Astrocyte (in vitro differentiated cells and primary cell): ENCODE measurements around the gene DYRK1A. TPM values are rescaled to one million over a fixed set of nuclear protein-coding genes. Genes with fewer than 3 reads are reported as not detected.

Experiments used
- DNase-seq: peaks from one replicate; pipeline ENCODE4 v3.0.0-alpha.2; 2010; ENCODE audit warnings: low read depth
- FAIRE-seq: peaks from 2 replicates; lab custom pipeline; 2011; peaks lifted over from hg19 to GRCh38; lab: Jason Lieb, UNC
- H2AFZ ChIP-seq: 2 replicates; pipeline ENCODE4 v1.6.0; 2012; ENCODE audit warnings: low read depth, low read length, inconsistent platforms
- H3K27ac ChIP-seq: 2 replicates; pipeline ENCODE4 v1.5.1; 2011; ENCODE audit warnings: low read depth, low read length, inconsistent platforms
- H3K27me3 ChIP-seq: 2 replicates; pipeline ENCODE4 v1.6.0; 2011; ENCODE audit warnings: low read length, inconsistent platforms; ENCODE audit not compliant: insufficient read depth
- H3K36me3 ChIP-seq: 2 replicates; pipeline ENCODE4 v1.5.1; 2011; ENCODE audit warnings: low read length, inconsistent platforms; ENCODE audit not compliant: insufficient read depth
- H3K4me1 ChIP-seq: 2 replicates; pipeline ENCODE4 v1.5.1; 2011; ENCODE audit warnings: low read length, inconsistent platforms; ENCODE audit not compliant: insufficient read depth
- H3K4me2 ChIP-seq: 2 replicates; pipeline ENCODE4 v1.6.0; 2012; ENCODE audit warnings: low read length, inconsistent platforms
- H3K4me3 ChIP-seq: 2 replicates; pipeline ENCODE4 v1.5.1; 2011; ENCODE audit warnings: low read depth, mild to moderate bottlenecking, low read length, inconsistent platforms; ENCODE audit not compliant: insufficient read depth
- H3K79me2 ChIP-seq: 2 replicates; pipeline ENCODE4 v1.6.0; 2012; ENCODE audit warnings: mild to moderate bottlenecking, low read length, inconsistent platforms; ENCODE audit not compliant: insufficient read depth
- H3K9ac ChIP-seq: 2 replicates; pipeline ENCODE4 v1.6.0; 2012; ENCODE audit warnings: mild to moderate bottlenecking, low read length, inconsistent platforms
- H3K9me3 ChIP-seq: 2 replicates; pipeline ENCODE4 v1.5.1; 2012; ENCODE audit warnings: low read depth, mild to moderate bottlenecking, low read length, inconsistent platforms; ENCODE audit not compliant: insufficient read depth
- H4K20me1 ChIP-seq: 2 replicates; pipeline ENCODE4 v1.6.0; 2012; ENCODE audit warnings: low read length, inconsistent platforms; ENCODE audit not compliant: insufficient read depth
- H3K27ac Mint-ChIP-seq: one replicate; pipeline ENCODE4 v1.8.0; 2021; ENCODE audit warnings: mild to moderate bottlenecking, mixed read lengths; ENCODE audit not compliant: unreplicated experiment
- H3K27me3 Mint-ChIP-seq: one replicate; pipeline ENCODE4 v1.8.0; 2021; ENCODE audit warnings: low read depth, mixed read lengths; ENCODE audit not compliant: unreplicated experiment
- H3K36me3 Mint-ChIP-seq: one replicate; pipeline ENCODE4 v1.8.0; 2021; ENCODE audit warnings: low read depth, mixed read lengths; ENCODE audit not compliant: unreplicated experiment
- H3K4me1 Mint-ChIP-seq: one replicate; pipeline ENCODE4 v1.8.0; 2021; ENCODE audit warnings: low read depth, mixed read lengths; ENCODE audit not compliant: unreplicated experiment
- H3K4me3 Mint-ChIP-seq: one replicate; pipeline ENCODE4 v1.8.0; 2021; ENCODE audit warnings: mild to moderate bottlenecking, moderate library complexity, mixed read lengths; ENCODE audit not compliant: unreplicated experiment
- H3K9me3 Mint-ChIP-seq: one replicate; pipeline ENCODE4 v1.8.0; 2021; ENCODE audit warnings: mild to moderate bottlenecking, mixed read lengths; ENCODE audit not compliant: unreplicated experiment
- CTCF ChIP-seq: IDR thresholded peaks from 2 replicates; pipeline ENCODE4 v1.5.1; 2011; ENCODE audit warnings: low read depth, mild to moderate bottlenecking, inconsistent platforms, low read length, moderate library complexity; ENCODE audit not compliant: insufficient read depth
- EZH2 ChIP-seq: IDR thresholded peaks from 2 replicates; pipeline ENCODE4 v1.6.1; 2012; ENCODE audit warnings: mild to moderate bottlenecking, low read length, inconsistent platforms; ENCODE audit not compliant: insufficient read depth
- total RNA-seq: library from RNA; stranded (reverse); gene quantifications from 2 replicates; pipeline ENCODE4 v1.2.1, GENCODE V29; 2021

Gene DYRK1A
- total RNA-seq, 1 donor from 2014 or later, result 44.6 TPM

DNA sequence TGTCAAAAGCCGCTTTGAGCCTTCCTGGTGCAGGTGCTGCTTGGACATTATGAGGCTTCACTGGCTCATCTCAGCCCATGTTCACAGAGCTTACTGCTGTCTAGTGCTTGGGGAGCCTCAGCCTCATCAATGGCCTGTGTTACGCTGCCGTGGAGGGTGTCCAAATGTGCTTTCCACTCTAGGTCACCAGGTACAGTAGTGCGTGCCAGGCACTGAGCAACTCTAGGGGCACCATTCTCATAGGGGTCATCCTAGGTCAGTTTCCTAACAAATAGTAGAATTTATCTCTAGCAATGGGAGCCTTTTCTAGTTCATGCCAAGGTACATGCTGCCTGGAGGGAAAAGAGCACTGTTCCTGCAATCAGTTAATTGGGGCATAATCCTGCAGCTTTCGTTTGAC, 193.8 kb downstream of the DYRK1A start:
- Histone ChIP-seq H3K79me2 (no peaks in the 10 kb centered on the region), H3K9me3 (peaks cover 5% of the 10 kb centered on the region), H3K4me1 (peaks cover 19% of the 10 kb centered on the region), H3K27me3 (no peaks in the 10 kb centered on the region), H3K36me3 (no peaks in the 10 kb centered on the region), H2AFZ (no peak overlapping the region), H3K4me2 (no peak overlapping the region), H3K9ac (no peak overlapping the region), H3K4me3 (no peak overlapping the region), H4K20me1 (no peaks in the 10 kb centered on the region), H3K27ac (no peak overlapping the region)
- H3K4me3 Mint-ChIP-seq, result no peak overlapping the region
- DNase-seq (no peak), FAIRE-seq (no peak)
- H3K9me3 Mint-ChIP-seq, result peaks cover 10% of the 10 kb centered on the region
- H3K27me3 Mint-ChIP-seq, result peaks cover 6% of the 10 kb centered on the region
- TF ChIP-seq EZH2 (no peak), CTCF (no peak)
- H3K27ac Mint-ChIP-seq, result no peak overlapping the region
- H3K36me3 Mint-ChIP-seq, result peaks cover 1% of the 10 kb centered on the region
- peaks cover 18% of the 10 kb centered on the region for H3K4me1 Mint-ChIP-seq

GRCh38 chr21:37561506-37561905, 194.9 kb downstream of the DYRK1A start:
- Histone ChIP-seq H3K4me3 (no peak overlapping the region), H3K79me2 (no peaks in the 10 kb centered on the region), H3K36me3 (no peaks in the 10 kb centered on the region), H4K20me1 (no peaks in the 10 kb centered on the region), H3K4me1 (peaks cover 19% of the 10 kb centered on the region), H3K27ac (no peak overlapping the region), H2AFZ (no peak overlapping the region), H3K27me3 (no peaks in the 10 kb centered on the region), H3K9me3 (peaks cover 5% of the 10 kb centered on the region), H3K4me2 (no peak overlapping the region), H3K9ac (no peak overlapping the region)
- TF ChIP-seq EZH2, result no peak
- no peak for TF ChIP-seq CTCF
- DNase-seq (no peak), FAIRE-seq (no peak)
- peaks cover 1% of the 10 kb centered on the region for H3K36me3 Mint-ChIP-seq
- H3K27me3 Mint-ChIP-seq, result peaks cover 2% of the 10 kb centered on the region
- H3K27ac Mint-ChIP-seq, result no peak overlapping the region
- peaks cover 17% of the 10 kb centered on the region for H3K4me1 Mint-ChIP-seq
- no peak overlapping the region for H3K4me3 Mint-ChIP-seq
- H3K9me3 Mint-ChIP-seq, result peaks cover 11% of the 10 kb centered on the region
